Brain microvascular endothelial cell (primary cell): ENCODE results near the gene ADM5.

Experiments
- DNase-seq: peaks from one replicate; pipeline ENCODE4 v3.0.0-alpha.2; 2020
- H3K27ac ChIP-seq: fragments of 250-450 bp; sonication (Bioruptor Pico); 2 replicates; pipeline ENCODE4 v1.5.1; 2020; ENCODE audit warnings: mild to moderate bottlenecking, moderate library complexity
- H3K27me3 ChIP-seq: fragments of 250-450 bp; sonication (Bioruptor Pico); replicated peaks from 2 replicates; pipeline ENCODE4 v1.5.1; 2020; ENCODE audit warnings: mild to moderate bottlenecking
- H3K36me3 ChIP-seq: fragments of 250-450 bp; sonication (Bioruptor Pico); replicated peaks from 2 replicates; pipeline ENCODE4 v1.5.1; 2020; ENCODE audit warnings: mild to moderate bottlenecking
- H3K4me3 ChIP-seq: 2 replicates; pipeline ENCODE4 v1.5.1; 2011; ENCODE audit warnings: low read depth, mild to moderate bottlenecking, control low read depth, low read length, moderate library complexity
- in situ Hi-C: cut with HindIII; loops from 2 replicates; pipeline ENCODE4 v1.10.0; 2017; ENCODE audit warnings: low sequenced_read_pairs, low pct_ligation_motif_present
- TF ChIP-seq, protein P1 (sequence below): IDR thresholded peaks from 2 replicates; pipeline ENCODE4 v1.5.1; 2011; ENCODE audit warnings: low read depth, mild to moderate bottlenecking, moderate library complexity, low read length, control low read depth, inconsistent platforms; ENCODE audit errors: missing control alignments

Gene ADM5

DNA sequence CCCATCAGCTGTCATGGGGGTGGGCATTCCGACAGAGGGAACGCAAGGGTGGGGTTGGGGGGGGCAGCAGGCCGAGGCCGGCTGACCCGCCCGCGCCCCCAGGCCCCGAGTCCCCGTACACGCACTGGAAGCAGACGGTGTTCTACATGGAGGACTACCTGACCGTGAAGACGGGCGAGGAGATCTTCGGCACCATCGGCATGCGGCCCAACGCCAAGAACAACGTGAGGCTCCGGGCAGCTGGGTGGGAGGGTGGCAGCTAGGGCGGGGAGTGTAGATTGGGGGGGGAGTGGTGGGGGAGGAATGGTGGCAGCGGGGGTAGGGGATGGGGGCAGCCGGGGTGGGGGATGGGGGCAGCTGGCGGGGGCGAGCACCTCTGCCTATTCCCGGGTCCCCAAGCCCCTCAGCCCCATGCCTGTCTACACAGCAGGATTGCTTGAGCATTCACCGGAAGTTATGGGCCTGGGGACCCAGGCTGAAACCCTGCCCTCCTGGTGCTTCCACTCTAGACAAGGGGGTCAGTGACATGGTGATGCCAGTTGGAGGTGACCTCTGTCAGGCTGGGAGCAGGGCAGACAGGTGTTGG, 2.8 kb upstream of the ADM5 start:
- TF ChIP-seq, protein P1, sequence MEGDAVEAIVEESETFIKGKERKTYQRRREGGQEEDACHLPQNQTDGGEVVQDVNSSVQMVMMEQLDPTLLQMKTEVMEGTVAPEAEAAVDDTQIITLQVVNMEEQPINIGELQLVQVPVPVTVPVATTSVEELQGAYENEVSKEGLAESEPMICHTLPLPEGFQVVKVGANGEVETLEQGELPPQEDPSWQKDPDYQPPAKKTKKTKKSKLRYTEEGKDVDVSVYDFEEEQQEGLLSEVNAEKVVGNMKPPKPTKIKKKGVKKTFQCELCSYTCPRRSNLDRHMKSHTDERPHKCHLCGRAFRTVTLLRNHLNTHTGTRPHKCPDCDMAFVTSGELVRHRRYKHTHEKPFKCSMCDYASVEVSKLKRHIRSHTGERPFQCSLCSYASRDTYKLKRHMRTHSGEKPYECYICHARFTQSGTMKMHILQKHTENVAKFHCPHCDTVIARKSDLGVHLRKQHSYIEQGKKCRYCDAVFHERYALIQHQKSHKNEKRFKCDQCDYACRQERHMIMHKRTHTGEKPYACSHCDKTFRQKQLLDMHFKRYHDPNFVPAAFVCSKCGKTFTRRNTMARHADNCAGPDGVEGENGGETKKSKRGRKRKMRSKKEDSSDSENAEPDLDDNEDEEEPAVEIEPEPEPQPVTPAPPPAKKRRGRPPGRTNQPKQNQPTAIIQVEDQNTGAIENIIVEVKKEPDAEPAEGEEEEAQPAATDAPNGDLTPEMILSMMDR, result no peak
- no peak overlapping the region for H3K4me3 ChIP-seq
- DNase-seq, result no peak
- H3K36me3 ChIP-seq, result peaks cover 39% of the 10 kb centered on the region
- in situ Hi-C loops, result no loop called here
- no peaks in the 10 kb centered on the region for H3K27me3 ChIP-seq
- H3K27ac ChIP-seq, result no peak overlapping the region

DNA sequence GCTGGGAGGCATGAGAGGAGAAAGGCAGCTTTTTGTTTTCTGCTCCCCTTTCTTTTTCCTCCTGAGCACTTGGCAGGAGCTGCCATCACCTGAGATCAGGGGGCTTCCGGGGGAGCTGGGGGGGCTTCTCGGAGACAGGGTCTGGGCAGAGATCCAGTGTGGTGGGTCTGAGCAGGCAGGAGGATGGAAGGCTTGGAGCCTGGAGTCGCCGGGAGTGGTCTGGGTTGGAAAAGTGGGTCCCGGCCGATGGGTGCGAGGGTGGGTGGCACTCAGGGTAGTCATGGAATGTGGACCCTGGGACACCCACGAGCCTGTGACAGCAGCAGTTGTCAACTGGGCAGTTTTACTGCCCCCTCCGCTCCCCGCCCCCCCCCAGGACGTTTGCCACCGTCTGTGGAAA, 2.2 kb upstream of the ADM5 start:
- Histone ChIP-seq H3K36me3 (peaks cover 34% of the 10 kb centered on the region), H3K27me3 (no peaks in the 10 kb centered on the region), H3K27ac (no peak overlapping the region), H3K4me3 (no peak overlapping the region)
- in situ Hi-C loops, result no loop called here
- no peak for DNase-seq
- TF ChIP-seq, protein P1, result no peak

DNA sequence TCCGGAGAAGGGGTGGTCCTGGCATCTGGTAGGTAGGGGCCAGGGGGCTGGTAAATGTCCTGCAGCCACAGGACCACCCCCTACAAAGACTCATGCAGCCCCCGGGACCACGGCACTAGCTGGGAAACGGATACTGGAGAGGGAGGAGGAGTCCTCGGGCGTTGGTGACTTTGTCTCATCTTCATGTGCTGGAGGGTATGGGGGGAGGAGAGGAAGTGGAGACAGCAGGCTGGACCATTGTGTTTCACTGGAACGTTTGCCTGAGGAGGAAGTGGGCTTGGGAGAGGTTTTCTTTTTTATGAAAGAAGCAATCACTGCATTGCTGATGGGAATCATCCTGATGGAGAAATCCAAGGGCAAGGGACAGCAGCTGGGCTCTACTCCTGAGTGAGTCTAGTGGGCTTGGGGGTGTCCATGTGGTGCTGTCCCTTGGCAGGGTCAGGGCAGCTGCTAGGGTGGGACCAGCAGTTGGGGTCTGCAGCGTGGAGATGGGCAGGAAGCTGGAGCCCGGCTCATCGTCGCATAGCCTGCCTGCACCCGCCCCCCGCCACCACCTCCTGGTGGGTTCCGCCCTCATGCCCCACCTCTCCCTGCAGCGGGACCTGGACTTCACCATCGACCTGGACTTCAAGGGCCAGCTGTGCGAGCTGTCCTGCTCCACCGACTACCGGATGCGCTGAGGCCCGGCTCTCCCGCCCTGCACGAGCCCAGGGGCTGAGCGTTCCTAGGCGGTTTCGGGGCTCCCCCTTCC, 1.7 kb upstream of the ADM5 start:
- in situ Hi-C loops, result no loop called here
- Histone ChIP-seq H3K27ac (no peak overlapping the region), H3K36me3 (peaks cover 30% of the 10 kb centered on the region), H3K27me3 (no peaks in the 10 kb centered on the region), H3K4me3 (no peak overlapping the region)
- TF ChIP-seq, protein P1, result no peak
- DNase-seq, result no peak

DNA sequence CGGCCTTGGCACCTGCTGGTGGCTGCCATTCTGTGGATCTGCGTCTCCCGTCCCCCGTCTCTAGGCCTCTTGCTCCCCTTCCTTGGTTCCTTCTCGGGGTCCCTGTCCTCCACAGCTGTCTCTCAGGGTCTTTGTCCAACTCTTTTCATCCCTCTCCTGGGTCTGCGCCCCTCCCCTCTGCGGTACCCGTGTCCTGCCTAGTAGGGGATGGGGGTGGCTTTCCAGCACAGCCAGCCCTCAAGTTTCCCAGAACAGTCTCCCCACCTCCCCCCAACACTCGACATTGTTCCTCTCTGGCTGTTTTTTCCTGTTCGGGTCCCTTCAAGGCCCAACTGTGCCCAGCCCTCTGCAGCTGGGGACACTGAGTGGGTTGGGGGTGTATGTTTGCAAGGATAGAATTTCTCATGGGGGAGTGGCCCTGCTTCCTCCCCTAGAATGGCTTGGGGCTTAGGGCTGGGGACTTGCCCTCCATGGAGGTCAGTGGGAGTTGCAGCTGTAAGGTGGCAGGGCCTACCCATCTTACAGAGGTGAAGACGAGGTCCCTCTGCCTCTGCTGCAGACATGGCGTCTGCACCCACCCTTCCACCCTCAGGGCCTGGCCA, 762 bp upstream of the ADM5 start:
- DNase-seq, result no peak
- in situ Hi-C loops, result no loop called here

DNA sequence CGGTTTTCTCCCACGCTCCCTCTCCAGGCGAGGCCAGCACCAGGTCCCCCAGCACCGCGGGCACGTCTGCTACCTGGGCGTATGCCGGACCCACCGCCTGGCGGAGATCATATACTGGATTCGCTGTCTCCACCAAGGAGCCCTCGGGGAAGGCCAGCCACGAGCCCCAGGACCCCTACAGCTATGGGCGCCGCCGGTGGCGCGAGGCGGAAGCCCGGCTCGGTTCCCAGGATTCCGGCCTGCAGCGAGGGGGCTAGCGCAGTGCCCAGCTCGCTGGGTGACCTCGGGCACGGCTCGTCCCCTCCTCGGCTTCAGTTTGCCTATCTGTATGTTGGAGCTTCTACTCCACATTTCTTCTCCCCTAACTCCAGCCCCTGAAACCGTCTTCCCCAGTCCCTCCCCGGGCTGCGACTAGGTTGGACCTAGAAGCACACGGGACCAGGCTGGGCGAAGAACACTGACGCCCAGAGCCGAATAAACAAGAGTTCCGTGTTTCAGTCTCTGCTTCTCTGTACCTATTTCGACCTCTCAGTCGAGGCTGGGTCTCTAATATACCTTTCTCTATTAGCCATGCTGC, 773 bp downstream of the ADM5 start:
- Histone ChIP-seq H3K4me3 (peak overlapping the region; percentile 52), H3K36me3 (peaks cover 9% of the 10 kb centered on the region), H3K27me3 (no peaks in the 10 kb centered on the region), H3K27ac (no peak overlapping the region)
- TF ChIP-seq, protein P1, result no peak
- in situ Hi-C loops, result no loop called here
- no peak for DNase-seq

More for the DNA sequence above, 762 bp upstream of the ADM5 start:
- TF ChIP-seq, protein P1, result no peak
- no peak overlapping the region for H3K4me3 ChIP-seq
- peaks cover 24% of the 10 kb centered on the region for H3K36me3 ChIP-seq
- no peaks in the 10 kb centered on the region for H3K27me3 ChIP-seq
- no peak overlapping the region for H3K27ac ChIP-seq
